ENCODE measurements around the gene RIC8B.

Gene RIC8B

GRCh38 chr12:106913456-106913855, 139.0 kb downstream of the RIC8B start:
- H3K9me3 ChIP-seq (ENCODE audit: severe bottlenecking), result no peaks in the 10 kb centered on the region
- no peak overlapping the region for H3K4me3 ChIP-seq (ENCODE audit: low read depth, low read length)
- no peaks in the 10 kb centered on the region for H3K27me3 ChIP-seq (ENCODE audit: insufficient read depth, low read depth, severe bottlenecking)
- no peak for DNase-seq
- H3K36me3 ChIP-seq, result no peaks in the 10 kb centered on the region
- no peak for TF ChIP-seq CTCF (IDR thresholded peaks at IDR 0.05; ENCODE audit: low read depth, low read length)
- no peak overlapping the region for H3K27ac ChIP-seq

- no peaks in the 10 kb centered on the region for H3K9me3 ChIP-seq (ENCODE audit: severe bottlenecking)
- H3K27me3 ChIP-seq (ENCODE audit: insufficient read depth, low read depth, severe bottlenecking), result no peaks in the 10 kb centered on the region
- H3K4me3 ChIP-seq (ENCODE audit: low read depth, low read length), result no peak overlapping the region
- no peak for TF ChIP-seq CTCF (IDR thresholded peaks at IDR 0.05; ENCODE audit: low read depth, low read length)
- no peak overlapping the region for H3K27ac ChIP-seq
- no peak for DNase-seq
- H3K36me3 ChIP-seq, result no peaks in the 10 kb centered on the region
Measured at GRCh38 chr12:106914796-106915634, 140.5 kb downstream of the RIC8B start.

- no peak for TF ChIP-seq CTCF (IDR thresholded peaks at IDR 0.05; ENCODE audit: low read depth, low read length)
- DNase-seq, result no peak
- no peak overlapping the region for H3K4me3 ChIP-seq (ENCODE audit: low read depth, low read length)
- H3K27me3 ChIP-seq (ENCODE audit: insufficient read depth, low read depth, severe bottlenecking), result peaks cover 4% of the 10 kb centered on the region
- no peaks in the 10 kb centered on the region for H3K36me3 ChIP-seq
- H3K9me3 ChIP-seq (ENCODE audit: severe bottlenecking), result no peaks in the 10 kb centered on the region
- H3K27ac ChIP-seq, result no peak overlapping the region
Measured at GRCh38 chr12:106915635-106916026, 141.1 kb downstream of the RIC8B start.

- no peak overlapping the region for H3K27ac ChIP-seq
- no peaks in the 10 kb centered on the region for H3K36me3 ChIP-seq
- TF ChIP-seq CTCF (IDR thresholded peaks at IDR 0.05; ENCODE audit: low read depth, low read length), result no peak
Measured at GRCh38 chr12:106917503-106917902, 143.0 kb downstream of the RIC8B start.

GRCh38 chr12:106918746-106919145, 144.3 kb downstream of the RIC8B start:
- peak; percentile 26 for DNase-seq
- H3K27ac ChIP-seq, result no peak overlapping the region
- TF ChIP-seq CTCF (IDR thresholded peaks at IDR 0.05; ENCODE audit: low read depth, low read length), result peak; percentile 65
- H3K9me3 ChIP-seq (ENCODE audit: severe bottlenecking), result peaks cover 2% of the 10 kb centered on the region
- H3K4me3 ChIP-seq (ENCODE audit: low read depth, low read length), result no peak overlapping the region
- H3K36me3 ChIP-seq, result no peaks in the 10 kb centered on the region
- H3K27me3 ChIP-seq (ENCODE audit: insufficient read depth, low read depth, severe bottlenecking), result peaks cover 10% of the 10 kb centered on the region

More at GRCh38 chr12:106917503-106917902, 143.0 kb downstream of the RIC8B start:
- H3K27me3 ChIP-seq (ENCODE audit: insufficient read depth, low read depth, severe bottlenecking), result peaks cover 7% of the 10 kb centered on the region
- H3K9me3 ChIP-seq (ENCODE audit: severe bottlenecking), result no peaks in the 10 kb centered on the region
- DNase-seq, result no peak
- no peak overlapping the region for H3K4me3 ChIP-seq (ENCODE audit: low read depth, low read length)

All from WERI-Rb-1 (cell line).